H1 (cell line): ENCODE data around the gene ACAP3.

Experiments used
- EZH2 ChIP-seq: fragments of 200-600 bp; sonication (generic); IDR thresholded peaks from 2 replicates; pipeline ENCODE4 v1.7.1; 2012; ENCODE audit warnings: low read depth, mild to moderate bottlenecking, moderate library complexity, low read length, inconsistent platforms; ENCODE audit not compliant: severe bottlenecking
- GABPA ChIP-seq: IDR thresholded peaks from 2 replicates; pipeline ENCODE4 v1.6.1; 2011; ENCODE audit warnings: mild to moderate bottlenecking, low read length, moderate library complexity, borderline replicate concordance; ENCODE audit not compliant: insufficient read depth
- MAX ChIP-seq: IDR thresholded peaks from 2 replicates; pipeline ENCODE4 v1.6.1; 2012; ENCODE audit warnings: inconsistent platforms
- POLR2A ChIP-seq, 2 experiments: IDR thresholded peaks; 1 replicate in 1 of 2; 2 replicates in 1 of 2; pipeline ENCODE4 v1.6.1; 2011; ENCODE audit warnings: low read depth in 2 of 2, low read length in 2 of 2, mild to moderate bottlenecking in 2 of 2; ENCODE audit errors: control extremely low read depth in 1 of 2
- RNF2 ChIP-seq: fragments of 200-900, 300-1000 bp; sonication (generic); IDR thresholded peaks from 2 replicates; pipeline ENCODE4 v1.7.1; 2016; ENCODE audit warnings: borderline replicate concordance, low read depth, mild to moderate bottlenecking, antibody characterized with exemption, low read length; ENCODE audit not compliant: poor library complexity, severe bottlenecking; ENCODE audit errors: missing control alignments
- ZNF274 ChIP-seq: IDR thresholded peaks from 2 replicates; pipeline ENCODE4 v1.7.0; 2012; ENCODE audit warnings: low read length, borderline replicate concordance; ENCODE audit errors: extremely low read depth
- TF ChIP-seq, protein P1 (sequence below), 3 experiments: IDR thresholded peaks; 1 replicate in 2 of 3; 2 replicates in 1 of 3; pipeline versions ENCODE4 v1.5.1 to v1.6.1; 2011; ENCODE audit warnings: low read length in 3 of 3, mild to moderate bottlenecking in 3 of 3, inconsistent platforms in 2 of 3, low read depth in 1 of 3, moderate library complexity in 1 of 3; ENCODE audit not compliant: insufficient read depth in 1 of 3; ENCODE audit errors: control extremely low read depth in 1 of 3

- TF ChIP-seq, protein P1, sequence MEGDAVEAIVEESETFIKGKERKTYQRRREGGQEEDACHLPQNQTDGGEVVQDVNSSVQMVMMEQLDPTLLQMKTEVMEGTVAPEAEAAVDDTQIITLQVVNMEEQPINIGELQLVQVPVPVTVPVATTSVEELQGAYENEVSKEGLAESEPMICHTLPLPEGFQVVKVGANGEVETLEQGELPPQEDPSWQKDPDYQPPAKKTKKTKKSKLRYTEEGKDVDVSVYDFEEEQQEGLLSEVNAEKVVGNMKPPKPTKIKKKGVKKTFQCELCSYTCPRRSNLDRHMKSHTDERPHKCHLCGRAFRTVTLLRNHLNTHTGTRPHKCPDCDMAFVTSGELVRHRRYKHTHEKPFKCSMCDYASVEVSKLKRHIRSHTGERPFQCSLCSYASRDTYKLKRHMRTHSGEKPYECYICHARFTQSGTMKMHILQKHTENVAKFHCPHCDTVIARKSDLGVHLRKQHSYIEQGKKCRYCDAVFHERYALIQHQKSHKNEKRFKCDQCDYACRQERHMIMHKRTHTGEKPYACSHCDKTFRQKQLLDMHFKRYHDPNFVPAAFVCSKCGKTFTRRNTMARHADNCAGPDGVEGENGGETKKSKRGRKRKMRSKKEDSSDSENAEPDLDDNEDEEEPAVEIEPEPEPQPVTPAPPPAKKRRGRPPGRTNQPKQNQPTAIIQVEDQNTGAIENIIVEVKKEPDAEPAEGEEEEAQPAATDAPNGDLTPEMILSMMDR (IDR thresholded peaks at IDR 0.05; ENCODE audit: control extremely low read depth in 1 of 3, insufficient read depth in 1 of 3, low read depth in 1 of 3, low read length in 3 of 3) = no peak
- TF ChIP-seq GABPA (no peak), RNF2 (no peak), POLR2A (IDR thresholded peaks at IDR 0.05; ENCODE audit: control extremely low read depth in 1 of 2, low read depth in 2 of 2, low read length in 2 of 2) (no peak), EZH2 (no peak), ZNF274 (no peak), MAX (no peak)
Observed at GRCh38 chr1:1285102-1285571, 22.6 kb downstream of the ACAP3 start.
